Measurements from ENCODE around the gene ATP8A2.

DNA sequence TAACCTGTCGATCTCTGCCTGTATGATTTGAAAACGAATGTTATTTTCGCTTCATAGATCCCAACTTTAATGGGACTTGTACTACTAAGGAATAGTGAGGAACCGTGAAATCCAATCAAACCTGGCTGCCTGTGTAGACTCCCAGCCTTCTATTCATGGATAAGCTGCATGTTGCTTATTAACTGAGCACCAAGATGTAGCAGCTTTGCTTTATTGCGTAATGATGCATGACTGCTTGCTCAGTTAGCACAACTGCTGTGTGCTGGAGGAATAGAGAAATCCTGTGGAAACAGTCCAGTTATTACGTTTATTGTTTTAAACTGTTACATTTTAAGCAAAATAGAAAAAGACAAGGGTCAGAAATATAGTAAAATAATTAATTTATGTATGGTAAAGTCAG, 571.9 kb downstream of the ATP8A2 start:
- TF ChIP-seq CTCF (IDR thresholded peaks at IDR 0.05), result no peak
- TF ChIP-seq POLR2AphosphoS5 (IDR thresholded peaks at IDR 0.05), result no peak
- no peak for TF ChIP-seq POLR2A (IDR thresholded peaks at IDR 0.05)

Measured in transverse colon (tissue), 4 donors.